Panc1 (cell line): ENCODE data around the gene ATRNL1.

Experiments
- CTCF ChIP-seq: fragments of 450-650 bp; IDR thresholded peaks from 2 replicates; pipeline ENCODE4 v1.5.1; 2017; ENCODE audit warnings: mild to moderate bottlenecking
- POLR2AphosphoS5 ChIP-seq: IDR thresholded peaks from 2 replicates; pipeline ENCODE4 v1.6.1; 2012; ENCODE audit warnings: mild to moderate bottlenecking, low read depth, low read length, moderate library complexity
- REST ChIP-seq, 2 experiments: IDR thresholded peaks; 2 replicates each; pipeline ENCODE4 v1.6.1; 2011 to 2012; ENCODE audit warnings: low read depth in 2 of 2, control low read depth in 1 of 2, low read length in 1 of 2, mild to moderate bottlenecking in 1 of 2, moderate library complexity in 1 of 2; ENCODE audit not compliant: insufficient read depth in 1 of 2
- SIN3A ChIP-seq: IDR thresholded peaks from 2 replicates; pipeline ENCODE4 v1.6.1; 2012; ENCODE audit warnings: low read depth, mild to moderate bottlenecking, low read length, moderate library complexity, borderline replicate concordance; ENCODE audit not compliant: insufficient read depth
- TCF7L2 ChIP-seq: IDR thresholded peaks from 2 replicates; pipeline ENCODE4 v1.6.1; 2011; ENCODE audit warnings: mild to moderate bottlenecking, low read depth, low read length, inconsistent platforms

- TF ChIP-seq CTCF (no peak), REST (IDR thresholded peaks at IDR 0.05; ENCODE audit: insufficient read depth in 1 of 2, low read depth in 2 of 2, low read length in 1 of 2) (no peak), SIN3A (no peak), POLR2AphosphoS5 (no peak), TCF7L2 (no peak)
Observed at GRCh38 chr10:115052728-115053127, 40.4 kb upstream of the ATRNL1 start.
